Progenitor cell of endocrine pancreas (in vitro differentiated cells): ENCODE results near the gene OXCT1. TPM values are rescaled to one million over a fixed set of nuclear protein-coding genes. Genes with fewer than 3 reads are reported as not detected.

Source experiments
- DNase-seq: peaks from one replicate; pipeline ENCODE4 v3.0.0; 2021; ENCODE audit warnings: low spot score; ENCODE audit not compliant: unreplicated experiment
- H3K27ac Mint-ChIP-seq: 2 replicates; pipeline ENCODE4 v1.8.0; 2021; ENCODE audit warnings: mild to moderate bottlenecking, moderate library complexity, mixed read lengths
- H3K27me3 Mint-ChIP-seq: 2 replicates; pipeline ENCODE4 v1.8.0; 2021; ENCODE audit warnings: mixed read lengths
- H3K36me3 Mint-ChIP-seq: 2 replicates; pipeline ENCODE4 v1.8.0; 2022; ENCODE audit warnings: mixed read lengths; ENCODE audit not compliant: insufficient read depth
- H3K4me1 Mint-ChIP-seq: 2 replicates; pipeline ENCODE4 v1.8.0; 2021; ENCODE audit warnings: low read depth, mixed read lengths
- H3K4me3 Mint-ChIP-seq: 2 replicates; pipeline ENCODE4 v1.8.0; 2021; ENCODE audit warnings: low read depth, mild to moderate bottlenecking, moderate library complexity, mixed read lengths
- H3K9me3 Mint-ChIP-seq: 2 replicates; pipeline ENCODE4 v1.8.0; 2021; ENCODE audit warnings: low read depth, mixed read lengths
- CTCF ChIP-seq: fragments of 200-600 bp; sonication (generic); IDR thresholded peaks from one replicate; pipeline ENCODE4 v1.5.0; 2021; ENCODE audit warnings: antibody characterized with exemption, mild to moderate bottlenecking; ENCODE audit not compliant: unreplicated experiment
- total RNA-seq: library from RNA; stranded (reverse); gene quantifications from 2 replicates; pipeline ENCODE4 v1.2.1, GENCODE V29; 2021

The OXCT1 gene
- total RNA-seq, 1 donor from 2014 or later: 19.9 TPM

DNA sequence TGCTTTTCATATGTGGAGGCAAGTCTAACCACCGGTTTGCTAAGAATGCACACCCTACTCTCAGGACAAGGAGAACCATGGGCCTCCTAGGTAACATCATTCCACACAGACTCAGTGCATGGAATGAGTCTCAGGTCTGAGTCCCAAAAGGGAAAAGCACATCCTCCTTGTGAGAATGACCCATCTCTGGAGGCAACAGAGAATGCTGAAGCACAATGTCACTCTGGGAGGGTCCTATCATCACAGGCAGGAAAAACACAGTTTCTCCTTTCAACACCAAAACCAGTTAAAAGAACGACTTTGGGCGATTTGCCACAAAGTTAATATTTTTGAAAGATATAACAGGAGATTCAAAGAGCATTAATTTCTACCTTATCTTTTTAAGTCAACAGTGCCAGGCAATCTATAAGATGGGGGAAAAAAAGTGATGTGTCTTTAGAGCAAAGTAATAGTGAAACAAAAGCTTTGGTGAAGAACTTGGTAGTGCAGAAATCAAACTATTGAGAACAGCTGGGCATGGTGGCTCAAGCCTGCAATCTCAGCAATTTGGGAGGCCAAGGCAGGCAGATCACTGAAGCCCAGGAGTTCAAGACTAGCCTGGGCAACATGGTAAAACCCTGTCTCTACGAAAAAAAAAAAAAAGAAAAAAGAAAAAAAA is 97.3 kb downstream of the OXCT1 start:
- DNase-seq: no peak
- H3K27ac Mint-ChIP-seq: peak overlapping the region; percentile 23
- H3K36me3 Mint-ChIP-seq: no peaks in the 10 kb centered on the region
- no peak overlapping the region for H3K4me3 Mint-ChIP-seq
- H3K9me3 Mint-ChIP-seq: no peaks in the 10 kb centered on the region
- H3K4me1 Mint-ChIP-seq: peaks cover 2% of the 10 kb centered on the region
- no peak for TF ChIP-seq CTCF
- no peaks in the 10 kb centered on the region for H3K27me3 Mint-ChIP-seq

GRCh38 chr5:41772056-41772455 is 98.2 kb downstream of the OXCT1 start:
- no peaks in the 10 kb centered on the region for H3K27me3 Mint-ChIP-seq
- no peak overlapping the region for H3K27ac Mint-ChIP-seq
- DNase-seq: no peak
- H3K9me3 Mint-ChIP-seq: no peaks in the 10 kb centered on the region
- no peak for TF ChIP-seq CTCF
- H3K36me3 Mint-ChIP-seq: no peaks in the 10 kb centered on the region
- no peak overlapping the region for H3K4me3 Mint-ChIP-seq
- peaks cover 2% of the 10 kb centered on the region for H3K4me1 Mint-ChIP-seq

DNA sequence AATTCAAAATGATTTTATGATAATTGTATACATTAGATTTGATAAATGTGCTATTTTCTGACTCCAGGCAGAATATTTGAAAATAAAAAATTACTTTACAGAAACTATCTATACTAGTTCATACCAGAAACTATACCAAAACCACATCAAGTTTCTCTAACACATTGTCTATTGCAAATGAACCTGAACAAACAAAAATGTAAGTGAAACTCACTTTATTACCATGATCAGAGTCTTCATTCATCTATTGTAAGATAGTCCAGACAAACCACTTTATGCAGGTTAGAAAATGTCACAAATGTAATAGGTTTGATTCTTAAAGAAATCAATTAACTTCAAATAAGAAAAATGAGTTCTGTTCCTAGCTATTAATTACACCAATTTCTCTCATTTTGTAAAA is 99.4 kb downstream of the OXCT1 start:
- DNase-seq: no peak
- TF ChIP-seq CTCF: no peak
- no peaks in the 10 kb centered on the region for H3K27me3 Mint-ChIP-seq

DNA sequence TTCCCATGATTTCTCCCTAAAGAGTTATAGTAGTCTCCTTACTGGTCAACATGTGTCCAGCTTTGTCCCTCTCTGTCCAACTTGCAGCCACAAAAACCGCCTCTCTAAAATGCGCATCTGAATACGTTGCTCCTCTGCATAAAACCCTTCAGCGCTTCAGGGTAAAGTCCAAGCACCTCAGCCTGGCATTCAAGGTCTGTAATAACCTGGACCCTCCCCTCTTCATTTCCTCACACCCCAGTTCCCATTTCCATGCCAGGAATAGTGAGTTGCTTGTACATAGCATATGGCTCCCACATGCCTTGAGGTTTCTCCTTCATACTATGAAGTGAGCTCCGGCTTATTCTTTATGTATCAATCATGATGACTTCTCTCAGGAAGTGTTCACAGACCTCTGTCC is 101.5 kb downstream of the OXCT1 start:
- H3K36me3 Mint-ChIP-seq: no peaks in the 10 kb centered on the region
- DNase-seq: no peak
- H3K4me1 Mint-ChIP-seq: no peaks in the 10 kb centered on the region
- no peaks in the 10 kb centered on the region for H3K27me3 Mint-ChIP-seq
- no peak overlapping the region for H3K27ac Mint-ChIP-seq
- H3K4me3 Mint-ChIP-seq: no peak overlapping the region
- H3K9me3 Mint-ChIP-seq: no peaks in the 10 kb centered on the region
- no peak for TF ChIP-seq CTCF

More for the DNA sequence above, 99.4 kb downstream of the OXCT1 start:
- H3K4me1 Mint-ChIP-seq: no peaks in the 10 kb centered on the region
- no peak overlapping the region for H3K27ac Mint-ChIP-seq
- H3K36me3 Mint-ChIP-seq: no peaks in the 10 kb centered on the region
- H3K4me3 Mint-ChIP-seq: no peak overlapping the region
- no peaks in the 10 kb centered on the region for H3K9me3 Mint-ChIP-seq

DNA sequence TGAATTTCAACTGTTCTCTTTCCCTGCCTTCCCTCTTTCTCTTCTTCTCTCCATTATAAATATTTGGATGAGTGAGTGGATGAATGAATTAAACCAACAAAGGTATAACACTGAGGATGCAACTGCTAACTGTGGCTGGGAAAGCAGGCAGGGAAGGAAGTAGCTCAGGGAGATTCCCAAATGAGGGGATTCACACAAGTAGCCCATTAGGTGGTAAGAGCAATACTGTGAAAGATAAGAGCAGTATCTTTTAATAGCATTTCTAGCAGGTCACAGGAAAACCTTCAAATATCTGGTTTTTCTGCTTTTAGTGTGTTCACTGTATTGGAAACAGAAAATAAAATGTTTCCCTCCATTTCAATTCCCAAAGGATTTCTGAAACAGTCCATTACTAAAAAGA is 105.6 kb downstream of the OXCT1 start:
- TF ChIP-seq CTCF: no peak
- Mint-ChIP-seq H3K36me3 (peaks cover 2% of the 10 kb centered on the region), H3K27ac (no peak overlapping the region), H3K27me3 (no peaks in the 10 kb centered on the region), H3K4me1 (peaks cover 2% of the 10 kb centered on the region), H3K4me3 (no peak overlapping the region), H3K9me3 (no peaks in the 10 kb centered on the region)
- DNase-seq: no peak
